ENCODE results near the gene RBM39. TPM values are rescaled to one million over a fixed set of nuclear protein-coding genes. Genes with fewer than 3 reads are reported as not detected.
"Not testable (repeated sequence)": the region's sequence is repeated elsewhere in the genome, so short reads cannot be mapped to it uniquely, and the experiment has no call there.

Gene RBM39
- total RNA-seq, 1 experiment from 2014 or later, result 282 TPM

- no peak overlapping the region for H3K27ac ChIP-seq (ENCODE audit: low read length)
Measured at GRCh38 chr20:35791097-35791496, 49.0 kb upstream of the RBM39 start.

GRCh38 chr20:35788796-35789195 lies 46.7 kb upstream of the RBM39 start:
- BruUV-seq (replicated peaks), result no TSS peak
- Histone ChIP-seq H3K4me1 (ENCODE audit: control insufficient read depth, insufficient read depth, low read length) (no peaks in the 10 kb centered on the region), H3K27ac (ENCODE audit: low read length) (no peak overlapping the region), H3K9me3 (ENCODE audit: control insufficient read depth, insufficient read depth, low read depth, low read length) (no peaks in the 10 kb centered on the region), H3K4me3 (ENCODE audit: low read depth in 2 of 2, low read length in 2 of 2) (no peak overlapping the region), H3K27me3 (ENCODE audit: control insufficient read depth, insufficient read depth, low read length) (no peaks in the 10 kb centered on the region), H3K36me3 (ENCODE audit: control insufficient read depth, insufficient read depth, low read length) (no peaks in the 10 kb centered on the region)
- DNase-seq (ENCODE audit: low read depth, low spot score), result no peak
- POLR2A ChIA-PET, result no interaction called here
- ATAC-seq, result no peak
- in situ Hi-C loops (cut with HindIII; ENCODE audit: low pct_unique_long_range_greater_than_20kb, low sequenced_read_pairs), result no loop called here
- CTCF ChIA-PET, result no interaction called here
- TF ChIP-seq TCF7L2 (IDR thresholded peaks at IDR 0.05; ENCODE audit: low read depth, low read length) (no peak), POLR2AphosphoS5 (IDR thresholded peaks at IDR 0.05; ENCODE audit: low read depth, low read length) (no peak), REST (IDR thresholded peaks at IDR 0.05; ENCODE audit: insufficient read depth in 1 of 2, low read depth in 2 of 2, low read length in 1 of 2) (no peak), CTCF (IDR thresholded peaks at IDR 0.05) (no peak), SIN3A (IDR thresholded peaks at IDR 0.05; ENCODE audit: borderline replicate concordance, insufficient read depth, low read depth, low read length) (no peak)
- intact Hi-C loops (cut with micrococcal nuclease; ENCODE audit: unreplicated experiment), result no loop called here

More at GRCh38 chr20:35791097-35791496, 49.0 kb upstream of the RBM39 start:
- ChIA-PET POLR2A (no interaction called here), CTCF (no interaction called here)
- no peak for ATAC-seq
- intact Hi-C loops (cut with micrococcal nuclease; ENCODE audit: unreplicated experiment), result no loop called here
- in situ Hi-C loops (cut with HindIII; ENCODE audit: low pct_unique_long_range_greater_than_20kb, low sequenced_read_pairs), result no loop called here
- Histone ChIP-seq H3K4me3 (ENCODE audit: low read depth in 2 of 2, low read length in 2 of 2) (no peak overlapping the region), H3K4me1 (ENCODE audit: control insufficient read depth, insufficient read depth, low read length) (no peaks in the 10 kb centered on the region), H3K27me3 (ENCODE audit: control insufficient read depth, insufficient read depth, low read length) (no peaks in the 10 kb centered on the region), H3K36me3 (ENCODE audit: control insufficient read depth, insufficient read depth, low read length) (no peaks in the 10 kb centered on the region; the same call in 1 of the 2 replicates), H3K9me3 (ENCODE audit: control insufficient read depth, insufficient read depth, low read depth, low read length) (no peaks in the 10 kb centered on the region)
- DNase-seq (ENCODE audit: low read depth, low spot score), result no peak
- no TSS peak for BruUV-seq (replicated peaks)
- TF ChIP-seq REST (IDR thresholded peaks at IDR 0.05; ENCODE audit: insufficient read depth in 1 of 2, low read depth in 2 of 2, low read length in 1 of 2) (no peak), CTCF (IDR thresholded peaks at IDR 0.05) (no peak), POLR2AphosphoS5 (IDR thresholded peaks at IDR 0.05; ENCODE audit: low read depth, low read length) (no peak)

- intact Hi-C loops (cut with micrococcal nuclease; ENCODE audit: unreplicated experiment); H3K27me3 ChIP-seq (ENCODE audit: control insufficient read depth, insufficient read depth, low read length); H3K4me1 ChIP-seq (ENCODE audit: control insufficient read depth, insufficient read depth, low read length); CTCF ChIA-PET; in situ Hi-C loops (cut with HindIII; ENCODE audit: low pct_unique_long_range_greater_than_20kb, low sequenced_read_pairs); H3K27ac ChIP-seq (ENCODE audit: low read length); POLR2A ChIA-PET; BruUV-seq (replicated peaks); H3K4me3 ChIP-seq (ENCODE audit: low read depth in 2 of 2, low read length in 2 of 2); ATAC-seq; DNase-seq (ENCODE audit: low read depth, low spot score); H3K9me3 ChIP-seq (ENCODE audit: control insufficient read depth, insufficient read depth, low read depth, low read length); H3K36me3 ChIP-seq (ENCODE audit: control insufficient read depth, insufficient read depth, low read length): not testable (repeated sequence)
Measured at GRCh38 chr20:35785541-35785940, 43.5 kb upstream of the RBM39 start.

- H3K27me3 ChIP-seq (ENCODE audit: control insufficient read depth, insufficient read depth, low read length); intact Hi-C loops (cut with micrococcal nuclease; ENCODE audit: unreplicated experiment); H3K4me3 ChIP-seq (ENCODE audit: low read depth in 2 of 2, low read length in 2 of 2); ATAC-seq; CTCF ChIA-PET; DNase-seq (ENCODE audit: low read depth, low spot score); H3K9me3 ChIP-seq (ENCODE audit: control insufficient read depth, insufficient read depth, low read depth, low read length); POLR2A ChIA-PET; H3K36me3 ChIP-seq (ENCODE audit: control insufficient read depth, insufficient read depth, low read length); H3K27ac ChIP-seq (ENCODE audit: low read length); H3K4me1 ChIP-seq (ENCODE audit: control insufficient read depth, insufficient read depth, low read length); in situ Hi-C loops (cut with HindIII; ENCODE audit: low pct_unique_long_range_greater_than_20kb, low sequenced_read_pairs); BruUV-seq (replicated peaks): not testable (repeated sequence)
Measured at GRCh38 chr20:35783811-35784210, 41.8 kb upstream of the RBM39 start.

All from Panc1 (cell line).